ENCODE data around the gene NBPF6.
"Not testable (repeated sequence)": the region's sequence is repeated elsewhere in the genome, so short reads cannot be mapped to it uniquely, and the experiment has no call there.

Gene NBPF6

GRCh38 chr1:108496856-108497255 is 46.7 kb downstream of the NBPF6 start:
- not testable (repeated sequence) for DNase-seq (ENCODE audit: low read depth in 2 of 2)

GRCh38 chr1:108502138-108502537 is 52.0 kb downstream of the NBPF6 start:
- no peak for DNase-seq (ENCODE audit: low read depth in 2 of 2)

GRCh38 chr1:108502624-108503023 is 52.5 kb downstream of the NBPF6 start:
- DNase-seq (ENCODE audit: low read depth in 2 of 2): no peak

GRCh38 chr1:108503062-108503733 is 53.1 kb downstream of the NBPF6 start:
- peak; percentile 52 to 58 for DNase-seq (ENCODE audit: low read depth in 2 of 2)

- no peak for DNase-seq (ENCODE audit: low read depth in 2 of 2)
Measured at GRCh38 chr1:108504447-108504846, 54.3 kb downstream of the NBPF6 start.

- DNase-seq (ENCODE audit: low read depth in 2 of 2): no peak
Measured at GRCh38 chr1:108505763-108506070, 55.6 kb downstream of the NBPF6 start.

- no peak for DNase-seq (ENCODE audit: low read depth in 2 of 2)
Measured at GRCh38 chr1:108511764-108512163, 61.6 kb downstream of the NBPF6 start.

GRCh38 chr1:108512239-108513043 is 62.3 kb downstream of the NBPF6 start:
- DNase-seq (ENCODE audit: low read depth in 2 of 2): peak; percentile 7 to 19

- DNase-seq (ENCODE audit: low read depth in 2 of 2): no peak
Measured at GRCh38 chr1:108513044-108513415, 62.9 kb downstream of the NBPF6 start.

GRCh38 chr1:108513914-108514313 is 63.8 kb downstream of the NBPF6 start:
- DNase-seq (ENCODE audit: low read depth in 2 of 2): not testable (repeated sequence)

- DNase-seq (ENCODE audit: low read depth in 2 of 2): not testable (repeated sequence)
Measured at GRCh38 chr1:108517301-108517897, 67.3 kb downstream of the NBPF6 start.

Data from fibroblast of skin of left quadriceps (primary cell).